GM08714 (cell line): ENCODE measurements around the gene CPD.

Experiments used
- H3K4me3 ChIP-seq: fragments of 200-500 bp; sonication (Bioruptor generic); 2 replicates; pipeline ENCODE4 v1.5.1; 2014; ENCODE audit warnings: mild to moderate bottlenecking, low read length, inconsistent platforms
- ZNF274 ChIP-seq: IDR thresholded peaks from 2 replicates; pipeline ENCODE4 v1.6.1; 2012; ENCODE audit warnings: mild to moderate bottlenecking, low read depth, low read length

The CPD gene

DNA sequence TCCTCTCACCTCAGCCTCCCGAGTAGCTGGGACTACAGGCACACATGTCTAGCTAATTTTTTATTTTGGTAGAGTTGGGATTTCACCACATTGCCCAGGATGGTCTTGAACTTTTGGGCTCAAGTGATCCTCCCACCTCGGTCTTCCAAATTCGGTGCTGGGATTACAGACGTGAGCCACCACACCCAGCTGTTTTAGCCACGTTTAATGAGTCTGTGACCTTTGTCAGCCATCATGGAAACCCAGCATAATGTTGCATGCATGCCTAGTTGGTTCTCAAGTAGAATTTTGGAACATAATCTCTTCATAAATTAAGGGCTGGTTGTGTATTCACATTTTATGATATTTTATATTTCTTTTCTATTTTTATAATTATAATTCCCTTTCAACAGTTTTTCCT is 140.4 kb downstream of the CPD start:
- H3K4me3 ChIP-seq, result no peak overlapping the region
- no peak for TF ChIP-seq ZNF274
